ENCODE measurements around the gene CES4A.
A peak's percentile ranks its signal among the peaks of the same experiment; 100 is the strongest.
"Not testable (repeated sequence)": the region's sequence is repeated elsewhere in the genome, so short reads cannot be mapped to it uniquely, and the experiment has no call there.

The CES4A gene

DNA sequence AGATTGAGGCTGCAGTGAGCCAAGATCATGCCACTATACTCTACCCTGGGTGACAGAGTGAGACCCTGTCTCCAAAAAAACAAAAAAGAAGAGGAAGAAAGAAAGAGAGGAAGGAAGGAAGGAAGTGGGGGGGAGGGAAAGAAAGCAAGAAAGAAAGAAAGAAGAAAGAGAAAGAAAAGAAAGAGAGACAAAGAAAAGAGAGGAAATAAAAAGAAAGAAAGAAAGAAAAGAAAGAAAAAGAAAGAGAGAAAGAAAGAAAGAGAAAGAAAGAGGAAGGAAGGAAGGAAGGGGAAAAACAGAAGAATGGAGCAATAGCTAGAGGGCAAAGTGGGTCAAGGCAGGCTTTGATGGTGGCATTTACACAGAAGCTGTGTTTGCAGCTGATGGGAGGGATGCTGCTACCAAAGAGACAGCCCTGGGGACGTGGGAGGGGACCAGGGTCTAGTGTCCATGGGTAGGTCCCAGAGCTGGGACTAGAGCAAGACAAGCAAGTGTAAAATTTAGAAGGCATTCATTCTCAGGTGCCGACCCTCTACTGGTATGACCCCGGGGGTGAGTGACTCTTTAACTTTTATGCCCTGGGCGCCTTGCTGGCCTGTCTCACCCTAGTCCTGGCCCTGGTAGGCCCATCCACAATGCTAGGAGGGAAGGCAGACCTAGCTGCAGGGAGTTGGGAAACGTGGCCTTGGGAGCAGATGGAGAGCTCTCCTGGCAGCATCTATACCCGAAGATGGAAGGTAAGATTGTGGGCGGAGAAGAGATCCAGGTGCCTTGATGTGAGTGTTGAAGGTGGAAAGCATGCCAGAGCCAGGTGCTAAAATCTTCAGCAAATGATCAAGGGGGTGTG, 29.3 kb upstream of the CES4A start:
- DNase-seq, result no peak

DNA sequence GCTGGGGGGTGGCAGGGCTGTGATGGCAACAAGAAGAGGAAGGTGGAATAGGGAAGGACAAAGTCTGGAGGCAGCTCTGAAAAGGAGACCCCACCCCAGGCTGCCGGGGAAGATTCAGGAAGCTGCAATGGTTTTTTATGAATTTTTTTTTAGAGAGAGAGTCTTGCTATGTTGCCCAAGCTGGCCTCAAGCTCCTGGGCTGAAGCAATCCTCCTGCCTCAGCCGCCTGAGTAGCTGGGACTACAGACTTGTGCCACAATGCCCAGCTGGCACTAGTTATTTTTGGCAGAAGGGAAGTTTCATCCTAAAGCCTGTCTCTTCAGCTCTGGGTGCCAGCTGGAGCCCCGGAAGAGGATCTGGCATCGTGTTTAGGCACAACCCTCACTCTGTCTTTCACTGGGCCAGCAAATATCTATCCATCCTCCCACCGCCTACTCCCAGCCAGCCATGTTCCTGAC, 28.7 kb upstream of the CES4A start:
- DNase-seq, result no peak

DNA sequence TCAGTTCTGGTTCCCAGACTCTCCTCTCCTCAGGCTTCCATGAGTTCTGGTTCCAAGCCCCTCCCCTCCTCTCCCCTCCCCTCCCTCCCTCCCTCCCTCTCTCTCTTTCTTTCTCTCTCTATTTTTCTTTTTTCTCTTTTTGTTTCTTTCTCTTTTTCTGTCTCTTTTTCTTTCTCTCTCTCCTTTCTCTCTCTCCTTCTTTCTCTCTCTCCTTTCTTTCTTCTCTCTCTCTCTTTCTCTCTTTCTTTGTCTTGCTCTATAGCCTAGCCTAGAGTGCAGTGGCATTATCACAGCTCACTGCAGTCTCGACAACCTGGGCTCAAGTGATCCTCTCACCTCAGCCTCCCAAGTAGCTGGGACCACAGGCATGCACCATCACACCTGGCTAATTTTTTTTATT, 28.1 kb upstream of the CES4A start:
- DNase-seq, result no peak

DNA sequence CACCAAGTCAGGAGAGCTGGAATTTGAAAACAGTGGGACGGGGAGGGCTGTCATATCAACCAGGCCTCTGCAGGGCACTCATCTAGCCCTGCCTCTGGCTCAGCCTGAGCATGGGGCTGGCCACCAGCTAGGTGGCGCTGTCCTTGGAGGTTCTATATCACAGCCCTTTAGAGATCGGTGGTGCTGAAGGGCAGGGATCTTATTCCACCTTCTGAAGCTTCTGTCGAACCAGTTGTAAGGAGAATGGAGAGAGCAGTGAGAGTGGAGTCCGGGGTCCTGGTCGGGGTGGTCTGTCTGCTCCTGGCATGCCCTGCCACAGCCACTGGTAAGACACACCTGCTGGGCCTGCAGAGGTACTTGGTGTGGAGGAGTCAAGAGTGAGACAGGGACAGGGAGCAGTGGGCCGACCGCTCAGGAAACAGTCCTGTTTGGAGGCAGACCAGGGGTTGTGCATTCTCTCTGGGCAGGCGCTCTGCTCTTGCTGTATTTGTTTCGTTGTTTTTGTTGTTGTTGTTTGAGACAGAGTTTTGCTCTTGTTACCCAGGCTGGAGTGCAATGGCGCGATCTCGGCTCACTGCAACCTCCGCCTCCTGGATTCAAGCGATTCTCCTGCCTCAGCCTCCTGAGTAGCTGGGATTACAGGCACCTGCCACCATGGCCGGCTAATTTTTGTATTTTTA, 27.2 kb upstream of the CES4A start, which contains the start of gene CES3:
TSS of gene CES3 (plus strand) at position 202 of the 680 bp plus-strand sequence. CDS start at position 244, 42 bp downstream.
- DNase-seq, result peak; percentile 32

DNA sequence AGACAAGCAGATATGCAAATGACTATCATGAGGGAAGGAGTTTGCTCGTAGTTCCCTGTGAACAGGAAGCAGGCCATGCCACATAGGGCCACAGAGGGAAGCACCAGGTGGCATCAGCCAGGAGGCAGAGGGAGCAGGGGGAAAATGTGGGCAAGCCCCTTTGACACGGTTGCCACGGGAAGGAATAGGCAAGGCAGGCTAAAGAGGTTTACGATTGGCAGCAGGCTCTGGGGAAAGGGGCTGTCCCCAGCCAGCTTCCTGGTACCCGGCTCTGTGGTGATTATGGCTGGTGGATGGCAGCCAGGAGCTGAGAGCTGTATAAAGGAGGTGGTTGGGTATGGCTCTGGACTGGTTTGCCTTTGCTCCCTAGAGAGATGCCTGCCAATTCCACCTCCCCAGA, 26.5 kb upstream of the CES4A start:
- no peak for DNase-seq

DNA sequence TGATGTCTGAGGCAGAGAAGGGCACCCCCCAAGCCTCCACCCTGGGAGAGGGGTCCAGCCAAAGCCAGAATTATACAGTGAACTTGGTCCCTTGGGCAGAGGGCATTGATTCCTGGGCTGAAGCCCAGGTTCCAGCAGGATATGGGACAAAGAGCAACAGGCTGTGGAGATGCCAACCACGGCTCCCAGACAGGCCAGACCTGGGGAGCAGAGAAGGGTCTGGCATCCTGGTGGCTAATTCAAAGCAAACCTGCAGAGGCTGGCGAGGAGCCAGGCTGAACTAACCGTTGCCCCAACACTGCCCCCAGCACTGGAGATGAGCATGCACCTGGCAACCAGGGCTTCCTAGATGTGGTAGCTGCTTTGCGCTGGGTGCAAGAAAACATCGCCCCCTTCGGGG, 24.3 kb upstream of the CES4A start:
- DNase-seq, result no peak

DNA sequence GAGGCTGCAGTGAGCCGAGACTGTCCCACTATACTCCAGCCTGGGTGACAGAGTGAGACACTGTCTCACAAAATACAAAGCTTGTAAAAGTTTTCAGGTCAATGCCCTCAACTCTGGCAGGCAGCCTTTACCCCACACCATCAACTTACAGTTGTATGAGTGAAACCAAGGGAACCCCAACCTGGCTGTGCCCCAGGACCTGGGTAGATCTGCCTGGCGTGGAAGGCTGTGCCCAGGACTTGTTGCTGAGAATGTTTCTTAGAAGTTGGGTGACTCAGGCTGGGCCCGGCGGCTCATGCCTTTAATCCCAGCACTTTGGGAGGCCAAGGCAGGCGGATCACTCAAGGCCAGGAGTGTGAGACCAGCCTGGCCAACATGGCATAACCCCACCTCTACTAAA, 19.5 kb upstream of the CES4A start:
- no peak for DNase-seq

DNA sequence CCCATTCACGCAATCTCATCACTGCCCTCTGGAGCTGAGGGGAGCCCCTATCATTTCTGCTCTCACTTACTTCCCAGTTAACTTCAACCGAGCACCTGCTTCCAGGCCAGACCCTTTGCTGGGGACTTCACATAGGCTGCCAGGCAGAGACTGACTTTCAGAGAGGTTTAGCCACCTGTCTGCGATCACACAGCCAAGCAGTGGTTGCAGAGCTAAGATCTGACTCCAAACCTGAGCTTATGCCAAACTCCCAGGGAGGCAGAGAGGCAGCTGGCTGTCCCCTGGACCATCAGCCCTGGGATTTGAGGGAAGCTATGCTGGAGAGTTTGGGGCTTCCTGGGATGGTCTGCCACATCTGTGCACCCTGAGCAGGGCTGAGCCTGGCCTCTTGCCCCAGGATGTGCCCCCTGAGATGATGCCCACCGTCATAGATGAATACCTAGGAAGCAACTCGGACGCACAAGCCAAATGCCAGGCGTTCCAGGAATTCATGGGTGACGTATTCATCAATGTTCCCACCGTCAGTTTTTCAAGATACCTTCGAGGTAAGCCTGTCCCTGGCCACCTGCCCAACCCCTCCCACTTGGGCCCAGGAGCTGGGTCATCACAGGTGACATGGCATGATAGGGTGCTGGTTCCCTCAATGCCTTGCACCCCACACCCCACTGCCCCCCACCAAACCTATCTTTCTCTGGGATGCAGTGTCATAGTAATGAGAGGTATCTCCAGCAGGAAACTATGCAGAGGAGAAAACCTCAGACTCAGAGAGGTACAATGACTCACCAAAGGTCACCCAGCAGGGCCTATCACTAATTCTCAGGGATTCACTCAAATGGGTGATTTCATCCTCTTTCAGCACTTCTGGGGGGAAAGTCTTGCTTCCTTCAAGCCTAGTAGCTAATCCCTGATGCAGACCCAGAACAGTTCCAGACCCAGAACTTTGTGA, 17.3 kb upstream of the CES4A start:
- DNase-seq, result no peak

DNA sequence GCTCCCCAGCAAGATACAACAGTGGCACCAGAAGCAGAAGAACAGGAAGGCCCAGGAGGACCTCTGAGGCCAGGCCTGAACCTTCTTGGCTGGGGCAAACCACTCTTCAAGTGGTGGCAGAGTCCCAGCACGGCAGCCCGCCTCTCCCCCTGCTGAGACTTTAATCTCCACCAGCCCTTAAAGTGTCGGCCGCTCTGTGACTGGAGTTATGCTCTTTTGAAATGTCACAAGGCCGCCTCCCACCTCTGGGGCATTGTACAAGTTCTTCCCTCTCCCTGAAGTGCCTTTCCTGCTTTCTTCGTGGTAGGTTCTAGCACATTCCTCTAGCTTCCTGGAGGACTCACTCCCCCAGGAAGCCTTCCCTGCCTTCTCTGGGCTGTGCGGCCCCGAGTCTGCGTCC, 15.4 kb upstream of the CES4A start:
- DNase-seq, result no peak

DNA sequence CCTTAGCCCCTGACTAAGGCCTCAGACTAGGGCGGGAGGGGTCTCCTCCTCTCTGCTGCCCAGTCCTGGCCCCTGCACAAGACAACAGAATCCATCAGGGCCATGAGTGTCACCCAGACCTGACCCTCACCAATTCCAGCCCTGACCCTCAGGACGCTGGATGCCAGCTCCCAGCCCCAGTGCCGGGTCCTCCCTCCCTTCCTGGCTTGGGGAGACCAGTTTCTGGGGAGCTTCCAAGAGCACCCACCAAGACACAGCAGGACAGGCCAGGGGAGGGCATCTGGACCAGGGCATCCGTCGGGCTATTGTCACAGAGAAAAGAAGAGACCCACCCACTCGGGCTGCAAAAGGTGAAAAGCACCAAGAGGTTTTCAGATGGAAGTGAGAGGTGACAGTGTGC, 14.7 kb upstream of the CES4A start:
- no peak for DNase-seq

DNA sequence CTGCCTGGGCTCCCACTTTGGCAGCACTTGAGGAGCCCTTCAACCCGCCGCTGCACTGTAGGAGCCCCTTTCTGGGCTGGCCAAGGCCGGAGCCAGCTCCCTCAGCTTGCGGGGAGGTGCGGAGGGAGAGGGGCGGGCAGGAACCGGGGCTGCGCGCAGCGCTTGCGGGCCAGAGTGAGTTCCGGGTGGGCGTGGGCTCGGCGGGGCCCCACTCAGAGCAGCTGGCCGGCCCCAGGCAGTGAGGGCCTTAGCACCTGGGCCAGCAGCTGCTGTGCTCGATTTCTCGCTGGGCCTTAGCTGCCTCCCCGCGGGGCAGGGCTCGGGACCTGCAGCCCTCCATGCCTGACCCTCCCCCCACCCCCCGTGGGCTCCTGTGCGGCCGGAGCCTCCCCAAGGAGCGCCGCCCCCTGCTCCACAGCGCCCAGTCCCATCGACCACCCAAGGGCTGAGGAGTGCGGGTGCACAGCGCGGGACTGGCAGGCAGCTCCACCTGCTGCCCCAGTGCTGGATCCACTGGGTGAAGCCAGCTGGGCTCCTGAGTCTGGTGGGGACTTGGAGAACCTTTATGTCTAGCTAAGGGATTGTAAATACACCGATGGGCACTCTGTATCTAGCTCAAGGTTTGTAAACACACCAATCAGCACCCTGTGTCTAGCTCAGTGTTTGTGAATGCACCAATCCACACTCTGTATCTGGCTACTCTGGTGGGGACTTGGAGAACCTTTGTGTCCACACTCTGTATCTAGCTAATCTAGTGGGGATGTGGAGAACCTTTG, 14.0 kb upstream of the CES4A start:
- not testable (repeated sequence) for DNase-seq

DNA sequence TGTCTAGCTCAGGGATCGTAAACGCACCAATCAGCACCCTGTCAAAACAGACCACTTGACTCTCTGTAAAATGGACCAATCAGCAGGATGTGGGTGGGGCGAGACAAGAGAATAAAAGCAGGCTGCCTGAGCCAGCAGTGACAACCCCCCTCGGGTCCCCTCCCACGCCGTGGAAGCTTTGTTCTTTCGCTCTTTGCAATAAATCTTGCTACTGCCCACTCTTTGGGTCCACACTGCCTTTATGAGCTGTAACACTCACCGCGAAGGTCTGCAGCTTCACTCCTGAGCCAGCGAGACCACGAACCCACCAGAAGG, 13.5 kb upstream of the CES4A start:
- not testable (repeated sequence) for DNase-seq

DNA sequence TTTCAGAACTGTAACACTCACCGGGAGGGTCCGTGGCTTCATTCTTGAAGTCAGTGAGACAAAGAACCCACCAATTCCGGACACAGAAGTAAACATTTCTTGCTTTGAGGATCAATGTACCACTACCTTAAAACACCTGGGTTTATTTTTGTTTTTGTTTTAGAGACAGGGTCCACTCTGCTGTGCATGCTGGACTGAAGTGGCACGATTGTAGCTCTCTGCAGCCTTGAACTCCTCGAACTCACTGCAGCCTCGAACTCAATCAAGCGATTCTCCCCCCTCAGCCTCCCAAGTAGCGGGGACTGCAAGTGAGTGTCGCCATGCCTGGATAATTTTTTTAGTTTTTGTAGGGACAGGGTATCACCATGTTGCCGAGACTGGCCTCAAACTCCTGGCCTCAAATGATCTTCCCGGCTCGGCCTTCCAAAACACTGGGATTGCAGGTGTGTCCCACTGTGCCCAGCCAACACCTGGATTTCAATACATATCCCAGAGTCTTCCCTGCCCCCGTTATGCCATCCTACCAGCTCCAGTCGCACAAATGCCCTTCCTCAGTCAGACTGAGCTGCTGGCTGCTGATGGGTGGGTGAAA, 13.0 kb upstream of the CES4A start:
- no peak for DNase-seq

DNA sequence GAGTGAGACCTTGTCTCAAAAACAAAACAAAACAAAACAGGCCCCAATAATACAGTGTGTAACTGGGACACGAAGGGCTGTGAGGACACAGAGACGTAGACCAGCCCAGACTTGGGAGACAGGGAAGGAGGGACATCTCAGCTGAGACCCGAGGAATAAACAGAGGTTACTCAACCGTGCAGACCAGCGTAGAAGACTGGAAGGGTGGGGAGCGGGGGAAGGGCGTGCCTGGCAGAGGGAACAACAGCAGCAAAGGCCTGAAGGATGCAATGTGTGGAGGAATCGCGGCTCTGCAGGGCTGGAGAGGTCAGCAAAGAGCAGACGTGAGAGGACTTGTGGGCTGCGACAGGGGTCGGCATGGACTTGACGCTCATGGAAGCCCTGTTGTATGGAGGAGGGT, 11.6 kb upstream of the CES4A start:
- no peak for DNase-seq

DNA sequence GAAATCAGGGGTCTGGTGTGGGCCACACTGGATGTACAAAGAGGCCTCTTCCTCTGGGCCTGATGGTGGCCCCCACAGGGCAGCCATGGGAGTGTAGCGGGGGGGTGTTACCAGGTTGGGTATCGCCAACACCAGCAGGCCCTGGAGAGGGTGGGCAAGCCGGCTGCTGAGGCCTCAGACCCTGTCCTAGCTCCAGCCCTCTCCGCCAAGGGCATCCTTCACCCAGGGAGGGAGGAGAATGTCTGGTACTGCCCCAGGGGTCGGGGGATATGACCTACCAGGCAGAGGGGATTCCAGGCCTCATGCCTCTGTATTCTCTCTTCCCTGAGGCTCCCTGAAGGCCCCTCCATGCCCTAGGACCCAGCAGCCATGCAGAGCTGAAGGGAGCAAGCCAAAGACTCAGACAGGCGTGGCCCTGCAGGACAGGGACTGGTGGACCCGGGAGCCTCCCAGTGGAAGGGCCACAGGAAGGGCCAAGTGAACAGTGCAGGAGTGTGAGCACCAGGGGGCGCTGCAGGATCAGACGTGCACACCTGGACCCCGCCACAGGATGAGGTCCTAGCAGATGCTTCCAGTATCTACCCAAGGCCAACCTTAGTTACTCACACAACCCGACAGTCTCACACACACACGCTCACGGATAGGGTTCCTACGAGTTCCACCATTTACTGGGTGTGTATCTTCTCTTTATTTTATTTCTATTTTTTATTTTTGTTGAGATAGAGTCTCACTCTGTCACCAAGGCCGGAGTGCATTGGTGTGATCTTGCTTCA, 10.9 kb upstream of the CES4A start:
- DNase-seq, result peak; percentile 27

DNA sequence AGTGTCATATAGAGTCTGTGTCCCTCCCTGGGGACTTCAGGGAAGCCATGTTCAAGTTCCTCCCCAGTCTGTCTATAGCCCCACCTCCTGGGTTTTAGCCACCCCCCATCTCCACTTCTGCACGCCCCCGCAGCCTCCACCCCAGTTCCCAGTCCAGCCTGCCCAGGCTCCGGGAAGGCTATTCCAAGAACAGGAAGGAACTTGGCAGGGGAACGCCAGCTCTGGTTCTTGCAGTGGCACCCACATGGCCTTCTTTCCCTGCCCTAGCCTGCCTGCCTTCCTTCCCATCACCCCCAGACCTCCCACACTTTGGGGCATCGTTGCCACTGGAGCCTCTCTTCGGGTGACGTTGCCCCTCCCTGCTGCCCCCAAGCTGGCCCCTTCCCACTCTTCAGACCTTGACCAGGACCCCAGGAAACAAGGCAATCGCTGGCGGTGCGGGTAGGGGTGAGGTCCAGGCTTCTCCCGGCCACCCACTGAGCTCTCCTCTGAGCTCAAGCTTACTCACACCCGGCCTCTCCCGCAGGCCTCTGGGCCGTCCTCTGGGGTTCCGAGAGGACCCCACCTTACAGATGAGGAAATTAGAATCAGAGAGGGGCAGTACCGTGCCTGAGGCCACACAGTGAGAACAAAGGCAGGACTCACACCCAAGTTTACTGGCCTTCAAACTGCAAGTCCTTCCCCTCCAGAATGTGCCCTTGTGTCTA, 9.2 kb upstream of the CES4A start:
- DNase-seq, result no peak

DNA sequence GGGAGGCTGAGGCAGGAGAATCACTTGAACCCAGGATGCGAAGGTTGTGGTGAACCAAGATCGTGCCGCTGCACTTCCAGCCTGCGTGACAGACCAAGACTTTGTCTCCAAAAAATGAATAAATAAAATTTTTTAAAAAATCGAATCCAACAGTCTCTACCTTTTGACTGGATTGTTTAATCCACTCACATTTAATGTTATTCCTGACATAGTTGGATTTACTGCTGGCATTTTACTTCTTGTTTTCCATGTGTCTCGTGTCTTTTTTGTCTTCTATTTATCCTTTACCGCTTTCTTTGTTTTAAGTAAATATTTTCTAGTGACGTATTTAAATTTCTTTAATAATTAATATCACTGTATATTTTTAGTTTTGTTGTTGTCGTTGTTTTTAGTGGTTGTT, 5.4 kb upstream of the CES4A start:
- no peak for DNase-seq

DNA sequence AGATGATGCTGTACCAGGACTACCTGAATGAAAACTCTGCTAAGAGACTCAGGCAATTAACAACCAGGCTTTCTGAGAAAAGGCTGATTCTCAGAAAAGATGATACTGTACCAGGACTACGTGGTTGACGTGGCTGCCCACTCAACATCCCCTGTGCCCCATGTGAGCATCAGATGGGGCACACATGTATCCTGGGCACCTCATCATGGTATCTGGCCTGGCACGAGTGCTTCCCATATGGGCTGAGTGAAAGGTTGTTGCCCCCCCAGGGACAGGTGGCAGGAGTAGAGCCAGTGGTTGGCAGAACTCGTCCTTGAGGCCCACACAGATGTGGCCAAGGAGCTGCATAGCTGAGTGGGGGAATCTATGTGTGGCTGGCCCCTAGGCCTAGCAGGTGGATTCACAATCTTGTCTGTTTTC, 3.5 kb upstream of the CES4A start:
- DNase-seq, result no peak

DNA sequence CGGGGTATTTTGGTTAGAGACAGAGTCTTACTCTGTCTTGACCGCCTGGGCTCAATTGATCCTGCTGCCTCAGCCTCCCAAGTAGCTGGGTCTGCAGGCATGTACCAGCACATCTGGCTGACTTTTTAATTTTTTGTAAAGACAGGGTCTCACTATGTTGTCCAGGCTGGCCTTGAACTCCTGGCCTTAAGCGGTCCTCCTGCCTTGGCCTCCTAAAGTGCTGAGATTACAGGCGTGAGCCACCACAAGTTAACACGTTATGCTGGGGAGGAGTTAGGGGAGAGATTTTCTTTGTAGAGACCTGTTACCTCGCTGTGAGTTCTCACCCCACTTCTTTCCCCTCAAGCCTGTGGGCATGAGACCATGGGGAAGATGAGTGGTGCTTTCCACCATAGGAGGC, 1.8 kb upstream of the CES4A start:
- DNase-seq, result no peak

DNA sequence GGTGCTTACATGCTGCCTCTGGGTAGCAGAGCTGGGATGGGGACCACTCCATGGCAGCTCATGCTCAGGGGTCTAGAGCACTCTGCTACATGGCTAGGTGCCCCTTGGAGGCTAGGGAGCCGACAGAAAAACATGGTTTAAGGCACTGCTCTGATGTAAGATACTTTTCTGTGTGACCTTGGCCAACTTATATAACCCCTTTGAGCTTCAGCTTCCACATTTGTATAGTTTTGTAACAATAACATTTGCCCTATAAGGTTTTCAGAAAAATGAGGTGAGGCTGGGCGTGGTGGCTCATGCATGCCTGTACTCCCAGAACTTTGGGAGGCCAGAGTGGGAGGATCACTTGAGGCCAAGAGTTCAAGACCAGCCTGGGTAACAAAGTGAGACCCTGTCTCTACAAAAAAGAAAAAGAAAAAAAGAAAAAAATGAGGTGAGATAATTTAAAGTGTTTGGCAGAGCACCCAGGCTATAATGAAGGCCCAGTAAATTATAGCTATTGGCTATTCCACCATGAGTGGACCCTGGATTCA, 3.2 kb downstream of the CES4A start:
- DNase-seq, result no peak

Measured in NCI-H774 (cell line).